GM23338 (cell line): ENCODE results near the gene CDYL. TPM values are rescaled to one million over a fixed set of nuclear protein-coding genes. Genes with fewer than 3 reads are reported as not detected.

ENCODE experiments used
- ATAC-seq: fragments of 200-7000 bp; cut with Tn5 transposase; 3 replicates; pipeline ENCODE4 v1.9.1; 2020
- DNase-seq: peaks from one replicate; pipeline ENCODE4 v3.0.0-alpha.2; 2015; ENCODE audit warnings: low spot score
- H2AFZ ChIP-seq: fragments of 200-600 bp; sonication (generic); 2 replicates; pipeline ENCODE4 v1.8.0; 2016; ENCODE audit warnings: antibody characterized with exemption, mild to moderate bottlenecking, moderate library complexity
- H3F3A ChIP-seq: fragments of 200-600 bp; sonication (generic); replicated peaks from 2 replicates; pipeline ENCODE4 v1.8.0; 2017; ENCODE audit warnings: antibody characterized with exemption, mixed run types, low read depth
- H3K27ac ChIP-seq: fragments of 200-600 bp; sonication (generic); 2 replicates; pipeline ENCODE4 v1.6.1; 2016; ENCODE audit warnings: low read depth
- H3K27me3 ChIP-seq: fragments of 200-600 bp; sonication (generic); 2 replicates; pipeline ENCODE4 v1.8.0; 2016; ENCODE audit warnings: mild to moderate bottlenecking, mixed run types, moderate library complexity; ENCODE audit not compliant: insufficient read depth
- H3K36me3 ChIP-seq: fragments of 200-600 bp; sonication (generic); 2 replicates; pipeline ENCODE4 v1.8.0; 2016; ENCODE audit warnings: mild to moderate bottlenecking; ENCODE audit not compliant: insufficient read depth
- H3K4me1 ChIP-seq: fragments of 200-600 bp; sonication (generic); 2 replicates; pipeline ENCODE4 v1.8.0; 2016; ENCODE audit warnings: mild to moderate bottlenecking, moderate library complexity; ENCODE audit not compliant: insufficient read depth
- H3K4me2 ChIP-seq: fragments of 200-600 bp; sonication (generic); 2 replicates; pipeline ENCODE4 v1.7.1; 2017; ENCODE audit warnings: mixed run types
- H3K4me3 ChIP-seq: fragments of 200-600 bp; sonication (generic); 2 replicates; pipeline ENCODE4 v1.6.1; 2016; ENCODE audit warnings: mixed run types
- H3K79me2 ChIP-seq: fragments of 200-600 bp; sonication (generic); replicated peaks from 2 replicates; pipeline ENCODE4 v1.8.0; 2017; ENCODE audit warnings: mild to moderate bottlenecking; ENCODE audit not compliant: insufficient read depth
- H3K9me2 ChIP-seq: fragments of 200-600 bp; sonication (generic); 2 replicates; pipeline ENCODE4 v1.8.0; 2017; ENCODE audit not compliant: insufficient read depth
- H4K20me1 ChIP-seq: fragments of 200-600 bp; sonication (generic); replicated peaks from 2 replicates; pipeline ENCODE4 v1.8.0; 2017; ENCODE audit warnings: mild to moderate bottlenecking; ENCODE audit not compliant: insufficient read depth
- H3K27ac Mint-ChIP-seq: 2 replicates; pipeline ENCODE4 v1.8.0; 2020; ENCODE audit warnings: inconsistent platforms, mild to moderate bottlenecking, moderate library complexity, mixed read lengths
- H3K27me3 Mint-ChIP-seq: 3 replicates; pipeline ENCODE4 v1.8.0; 2022; ENCODE audit warnings: low read depth, mild to moderate bottlenecking, moderate library complexity, mixed read lengths, inconsistent platforms; ENCODE audit not compliant: insufficient read depth, poor library complexity
- H3K36me3 Mint-ChIP-seq: 3 replicates; pipeline ENCODE4 v1.8.0; 2021; ENCODE audit warnings: low read depth, mild to moderate bottlenecking, inconsistent platforms, moderate library complexity, mixed read lengths
- H3K4me1 Mint-ChIP-seq: 3 replicates; pipeline ENCODE4 v1.8.0; 2020; ENCODE audit warnings: mild to moderate bottlenecking, inconsistent platforms, mixed read lengths
- H3K4me3 Mint-ChIP-seq: 3 replicates; pipeline ENCODE4 v1.8.0; 2021; ENCODE audit warnings: moderate library complexity, mild to moderate bottlenecking, inconsistent platforms, mixed read lengths
- H3K9me3 Mint-ChIP-seq: 3 replicates; pipeline ENCODE4 v1.8.0; 2020; ENCODE audit warnings: moderate library complexity, mild to moderate bottlenecking, inconsistent platforms, mixed read lengths
- CTCF ChIP-seq, 2 experiments: fragments of 200-600 bp in 1 of 2; sonication (generic) in 1 of 2; conservative IDR thresholded peaks; 2 replicates each; pipeline versions ENCODE4 v1.5.1 to v1.6.1; 2016 to 2017; ENCODE audit warnings: antibody characterized with exemption in 2 of 2, low read depth in 2 of 2, mild to moderate bottlenecking in 2 of 2, moderate library complexity in 1 of 2
- POLR2AphosphoS5 ChIP-seq: IDR thresholded peaks from 2 replicates; pipeline ENCODE4 v1.6.1; 2016; ENCODE audit warnings: antibody characterized with exemption, low read depth
- REST ChIP-seq: IDR thresholded peaks from one replicate; pipeline ENCODE4 v1.6.1; 2018; ENCODE audit warnings: antibody characterized with exemption; ENCODE audit not compliant: unreplicated experiment
- STAT1 ChIP-seq: IDR thresholded peaks from one replicate; pipeline ENCODE4 v1.6.1; 2016; ENCODE audit warnings: antibody characterized with exemption; ENCODE audit not compliant: unreplicated experiment
- ZNF331 ChIP-seq: fragments of 250-450 bp; sonication (Bioruptor Pico); IDR thresholded peaks from 2 replicates; pipeline ENCODE4 v1.5.0; 2020; ENCODE audit warnings: low read depth, mild to moderate bottlenecking, moderate library complexity
- polyA plus RNA-seq: library from polyadenylated mRNA; unstranded; fragments of >200 nt; fragmentation: Nextera tagmentation; extraction: Ambion mirVana; gene quantifications from 2 replicates; pipeline ENCODE4 v1.2.1, GENCODE V29; 2016
- total RNA-seq: library from RNA; depleted of rRNA; stranded (reverse); fragments of >200 nt; shearing (Covaris generic); gene quantifications from 2 replicates; pipeline ENCODE4 v1.2.3, GENCODE V29; 2014
- TF ChIP-seq, protein P1 (sequence below): fragments of 250-450 bp; sonication (Bioruptor Pico); IDR thresholded peaks from 2 replicates; pipeline ENCODE4 v1.5.0; 2020; ENCODE audit warnings: mild to moderate bottlenecking, moderate library complexity

The CDYL gene
- total and polyA plus RNA-seq, 2 experiments from 2014 or later, result 67.2 to 128 TPM

DNA sequence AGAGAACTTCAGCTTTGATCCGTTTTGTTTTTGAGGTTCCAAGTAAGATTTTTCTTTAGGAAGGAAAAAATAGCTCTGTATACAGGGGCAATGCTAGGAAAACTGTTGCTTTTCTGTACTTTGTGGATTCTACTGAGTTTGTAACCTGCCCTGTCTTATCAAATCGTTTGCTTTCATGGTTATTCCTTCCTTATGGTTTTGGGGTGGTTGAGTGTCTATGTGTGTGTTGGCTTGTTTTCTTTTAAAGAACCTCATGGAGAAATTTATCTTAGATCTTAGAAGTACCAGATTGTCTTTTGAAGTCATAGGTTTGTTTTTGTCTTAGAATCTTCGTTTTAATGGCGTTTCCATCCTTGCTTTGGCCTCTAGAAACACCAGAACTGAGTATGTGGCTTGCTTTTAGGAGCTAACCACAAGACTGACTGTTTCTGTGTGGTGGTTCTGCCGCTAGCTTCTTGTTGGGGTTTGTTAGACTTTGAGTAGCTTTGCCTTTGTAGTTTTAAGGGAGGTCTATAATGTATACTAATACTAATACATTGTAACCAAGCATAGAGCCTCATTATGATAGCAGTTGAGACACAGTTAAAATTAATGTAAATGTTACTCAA, 140.9 kb downstream of the CDYL start:
- Histone ChIP-seq H3K4me2 (no peak overlapping the region), H3K4me3 (no peak overlapping the region), H3K9me2 (no peaks in the 10 kb centered on the region), H3K79me2 (peaks cover 100% of the 10 kb centered on the region), H2AFZ (no peak overlapping the region), H3K4me1 (peaks cover 55% of the 10 kb centered on the region), H4K20me1 (peaks cover 65% of the 10 kb centered on the region), H3K36me3 (no peaks in the 10 kb centered on the region), H3K27me3 (no peaks in the 10 kb centered on the region), H3K27ac (no peak overlapping the region), H3F3A (no peaks in the 10 kb centered on the region)
- ATAC-seq, result no peak
- Mint-ChIP-seq H3K27me3 (peaks cover 4% of the 10 kb centered on the region), H3K4me3 (no peak overlapping the region), H3K4me1 (peaks cover 80% of the 10 kb centered on the region), H3K36me3 (peaks cover 4% of the 10 kb centered on the region; the same call in 1 of the 3 replicates), H3K27ac (no peak overlapping the region; the same call in 1 of the 2 replicates), H3K9me3 (no peaks in the 10 kb centered on the region)
- DNase-seq, result no peak
- TF ChIP-seq CTCF (conservative IDR thresholded peaks at IDR 0.05; ENCODE audit: low read depth in 2 of 2) (no peak), REST (no peak), STAT1 (no peak)

- Histone ChIP-seq H3K4me3 (no peak overlapping the region), H3F3A (0 out of 2 replicates have a peak, but pooled peaks cover 4% of the 10 kb centered on the region), H3K9me2 (no peaks in the 10 kb centered on the region), H3K27ac (no peak overlapping the region), H4K20me1 (peaks cover 38% of the 10 kb centered on the region), H2AFZ (no peak overlapping the region), H3K79me2 (peaks cover 95% of the 10 kb centered on the region), H3K4me2 (0 out of 2 replicates have a peak overlapping the region, but pooled peaks have one; percentile 13), H3K36me3 (no peaks in the 10 kb centered on the region), H3K27me3 (no peaks in the 10 kb centered on the region), H3K4me1 (peaks cover 45% of the 10 kb centered on the region)
- H3K4me1 Mint-ChIP-seq, result peaks cover 75% of the 10 kb centered on the region
- ATAC-seq (no peak), DNase-seq (no peak)
- peaks cover 10% of the 10 kb centered on the region for H3K27me3 Mint-ChIP-seq
- H3K9me3 Mint-ChIP-seq, result peaks cover 2% of the 10 kb centered on the region; the same call in 1 of the 3 replicates
- H3K4me3 Mint-ChIP-seq, result no peak overlapping the region
- H3K27ac Mint-ChIP-seq, result peak overlapping the region; percentile 15; the same call in 1 of the 2 replicates
- peaks cover 25% of the 10 kb centered on the region for H3K36me3 Mint-ChIP-seq
- TF ChIP-seq STAT1, result no peak
- TF ChIP-seq ZNF331 (CRISPR knock-in tag), result no peak
- TF ChIP-seq CTCF (conservative IDR thresholded peaks at IDR 0.05; ENCODE audit: low read depth in 2 of 2), result no peak
- no peak for TF ChIP-seq POLR2AphosphoS5
- TF ChIP-seq, protein P1, sequence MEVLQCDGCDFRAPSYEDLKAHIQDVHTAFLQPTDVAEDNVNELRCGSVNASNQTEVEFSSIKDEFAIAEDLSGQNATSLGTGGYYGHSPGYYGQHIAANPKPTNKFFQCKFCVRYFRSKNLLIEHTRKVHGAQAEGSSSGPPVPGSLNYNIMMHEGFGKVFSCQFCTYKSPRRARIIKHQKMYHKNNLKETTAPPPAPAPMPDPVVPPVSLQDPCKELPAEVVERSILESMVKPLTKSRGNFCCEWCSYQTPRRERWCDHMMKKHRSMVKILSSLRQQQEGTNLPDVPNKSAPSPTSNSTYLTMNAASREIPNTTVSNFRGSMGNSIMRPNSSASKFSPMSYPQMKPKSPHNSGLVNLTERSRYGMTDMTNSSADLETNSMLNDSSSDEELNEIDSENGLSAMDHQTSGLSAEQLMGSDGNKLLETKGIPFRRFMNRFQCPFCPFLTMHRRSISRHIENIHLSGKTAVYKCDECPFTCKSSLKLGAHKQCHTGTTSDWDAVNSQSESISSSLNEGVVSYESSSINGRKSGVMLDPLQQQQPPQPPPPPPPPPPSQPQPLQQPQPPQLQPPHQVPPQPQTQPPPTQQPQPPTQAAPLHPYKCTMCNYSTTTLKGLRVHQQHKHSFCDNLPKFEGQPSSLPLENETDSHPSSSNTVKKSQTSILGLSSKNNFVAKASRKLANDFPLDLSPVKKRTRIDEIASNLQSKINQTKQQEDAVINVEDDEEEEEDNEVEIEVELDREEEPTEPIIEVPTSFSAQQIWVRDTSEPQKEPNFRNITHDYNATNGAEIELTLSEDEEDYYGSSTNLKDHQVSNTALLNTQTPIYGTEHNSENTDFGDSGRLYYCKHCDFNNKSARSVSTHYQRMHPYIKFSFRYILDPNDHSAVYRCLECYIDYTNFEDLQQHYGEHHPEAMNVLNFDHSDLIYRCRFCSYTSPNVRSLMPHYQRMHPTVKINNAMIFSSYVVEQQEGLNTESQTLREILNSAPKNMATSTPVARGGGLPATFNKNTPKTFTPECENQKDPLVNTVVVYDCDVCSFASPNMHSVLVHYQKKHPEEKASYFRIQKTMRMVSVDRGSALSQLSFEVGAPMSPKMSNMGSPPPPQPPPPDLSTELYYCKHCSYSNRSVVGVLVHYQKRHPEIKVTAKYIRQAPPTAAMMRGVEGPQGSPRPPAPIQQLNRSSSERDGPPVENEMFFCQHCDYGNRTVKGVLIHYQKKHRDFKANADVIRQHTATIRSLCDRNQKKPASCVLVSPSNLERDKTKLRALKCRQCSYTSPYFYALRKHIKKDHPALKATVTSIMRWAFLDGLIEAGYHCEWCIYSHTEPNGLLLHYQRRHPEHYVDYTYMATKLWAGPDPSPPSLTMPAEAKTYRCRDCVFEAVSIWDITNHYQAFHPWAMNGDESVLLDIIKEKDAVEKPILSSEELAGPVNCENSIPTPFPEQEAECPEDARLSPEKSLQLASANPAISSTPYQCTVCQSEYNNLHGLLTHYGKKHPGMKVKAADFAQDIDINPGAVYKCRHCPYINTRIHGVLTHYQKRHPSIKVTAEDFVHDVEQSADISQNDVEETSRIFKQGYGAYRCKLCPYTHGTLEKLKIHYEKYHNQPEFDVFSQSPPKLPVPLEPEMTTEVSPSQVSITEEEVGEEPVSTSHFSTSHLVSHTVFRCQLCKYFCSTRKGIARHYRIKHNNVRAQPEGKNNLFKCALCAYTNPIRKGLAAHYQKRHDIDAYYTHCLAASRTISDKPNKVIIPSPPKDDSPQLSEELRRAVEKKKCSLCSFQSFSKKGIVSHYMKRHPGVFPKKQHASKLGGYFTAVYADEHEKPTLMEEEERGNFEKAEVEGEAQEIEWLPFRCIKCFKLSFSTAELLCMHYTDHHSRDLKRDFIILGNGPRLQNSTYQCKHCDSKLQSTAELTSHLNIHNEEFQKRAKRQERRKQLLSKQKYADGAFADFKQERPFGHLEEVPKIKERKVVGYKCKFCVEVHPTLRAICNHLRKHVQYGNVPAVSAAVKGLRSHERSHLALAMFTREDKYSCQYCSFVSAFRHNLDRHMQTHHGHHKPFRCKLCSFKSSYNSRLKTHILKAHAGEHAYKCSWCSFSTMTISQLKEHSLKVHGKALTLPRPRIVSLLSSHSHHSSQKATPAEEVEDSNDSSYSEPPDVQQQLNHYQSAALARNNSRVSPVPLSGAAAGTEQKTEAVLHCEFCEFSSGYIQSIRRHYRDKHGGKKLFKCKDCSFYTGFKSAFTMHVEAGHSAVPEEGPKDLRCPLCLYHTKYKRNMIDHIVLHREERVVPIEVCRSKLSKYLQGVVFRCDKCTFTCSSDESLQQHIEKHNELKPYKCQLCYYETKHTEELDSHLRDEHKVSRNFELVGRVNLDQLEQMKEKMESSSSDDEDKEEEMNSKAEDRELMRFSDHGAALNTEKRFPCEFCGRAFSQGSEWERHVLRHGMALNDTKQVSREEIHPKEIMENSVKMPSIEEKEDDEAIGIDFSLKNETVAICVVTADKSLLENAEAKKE (CRISPR knock-in tag), result no peak
Observed at GRCh38 chr6:4920914-4921410, 144.8 kb downstream of the CDYL start.
